Measurements from ENCODE around the gene TRIM15. TPM values are rescaled to one million over a fixed set of nuclear protein-coding genes. Genes with fewer than 3 reads are reported as not detected.

The TRIM15 gene
- total RNA-seq, 1 experiment from 2014 or later = not detected

DNA sequence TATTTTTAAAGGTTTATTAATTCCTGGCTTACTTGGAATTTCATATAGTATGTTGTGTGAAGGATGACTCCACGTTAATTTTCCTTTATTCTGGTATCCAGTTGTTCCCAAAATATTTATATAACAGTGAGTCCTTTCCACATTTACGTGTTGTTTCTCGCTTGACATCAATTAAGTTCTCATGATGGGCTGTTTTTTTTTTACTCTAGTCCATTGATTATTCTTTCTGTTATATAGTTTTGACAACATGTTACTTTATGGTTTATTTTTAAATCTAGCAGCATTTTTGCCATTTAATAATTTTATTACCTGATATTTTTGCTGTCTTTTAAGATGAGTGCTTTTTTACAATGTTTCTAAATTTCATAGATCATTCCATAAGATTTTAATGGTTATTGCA is 20.7 kb upstream of the TRIM15 start:
- in situ Hi-C loops (cut with HindIII; ENCODE audit: low pct_unique_long_range_greater_than_20kb, low sequenced_read_pairs) = no loop called here
- DNase-seq (ENCODE audit: low read depth) = no peak

DNA sequence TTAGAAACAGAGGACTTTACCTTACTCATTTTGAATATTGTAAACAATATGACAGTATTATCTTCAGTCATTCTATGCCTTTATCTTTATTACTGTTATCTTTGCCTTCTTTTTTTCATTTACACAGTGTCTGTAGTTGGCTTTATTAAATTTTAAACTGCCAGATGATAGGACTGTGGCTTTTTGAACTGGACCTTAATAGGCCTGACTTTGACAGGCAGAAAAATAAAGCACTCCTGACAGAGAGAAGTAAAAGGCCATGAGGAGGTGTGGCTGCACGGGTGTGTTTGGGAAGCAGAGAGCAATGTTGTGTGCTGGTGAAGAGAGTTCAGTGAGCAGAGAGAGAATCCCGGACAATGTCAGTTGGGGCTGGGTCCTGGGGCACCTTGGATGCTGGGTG is 19.6 kb upstream of the TRIM15 start:
- in situ Hi-C loops (cut with HindIII; ENCODE audit: low pct_unique_long_range_greater_than_20kb, low sequenced_read_pairs) = no loop called here

DNA sequence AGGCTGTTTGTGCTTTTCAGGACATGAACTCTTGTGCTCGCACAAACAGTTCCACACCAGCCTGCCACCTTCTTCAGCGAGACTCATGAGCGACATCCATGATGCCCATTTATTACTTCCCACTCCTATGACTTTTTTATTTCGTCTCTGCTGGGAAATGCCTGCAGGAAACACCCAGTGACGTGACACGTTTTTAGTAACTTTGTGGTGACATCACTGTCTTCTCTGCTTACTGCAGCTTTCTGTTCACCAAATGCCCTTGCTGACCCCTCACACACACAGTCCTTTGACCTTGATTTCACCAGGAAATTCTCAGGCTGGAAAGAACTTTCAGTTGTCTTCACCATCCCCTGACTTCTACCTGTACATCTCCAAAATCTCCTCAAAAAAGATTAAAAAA is 18.5 kb upstream of the TRIM15 start:
- in situ Hi-C loops (cut with HindIII; ENCODE audit: low pct_unique_long_range_greater_than_20kb, low sequenced_read_pairs) = no loop called here
- DNase-seq (ENCODE audit: low read depth) = no peak

More for the DNA sequence above, 19.6 kb upstream of the TRIM15 start:
- no peak for DNase-seq (ENCODE audit: low read depth)

DNA sequence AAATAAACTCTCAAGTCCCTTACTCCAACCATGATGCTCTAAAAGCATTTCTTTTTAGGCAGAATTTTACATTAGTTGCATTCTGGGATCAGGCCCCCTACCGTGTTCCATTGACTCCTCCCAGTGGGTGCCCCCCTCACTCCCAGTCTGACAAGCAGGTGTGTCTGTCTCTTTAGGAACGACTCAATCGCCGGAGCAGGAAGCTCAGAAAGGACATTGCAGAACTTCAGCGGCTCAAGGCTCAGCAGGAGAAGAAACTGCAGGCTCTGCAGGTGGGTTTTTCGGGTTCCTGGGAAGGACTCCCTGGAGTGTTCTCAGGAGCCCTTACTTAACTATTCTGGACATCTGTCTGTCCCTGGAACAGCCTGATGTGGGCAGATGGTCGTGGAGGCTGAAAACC is 17.5 kb upstream of the TRIM15 start:
- in situ Hi-C loops (cut with HindIII; ENCODE audit: low pct_unique_long_range_greater_than_20kb, low sequenced_read_pairs) = no loop called here

DNA sequence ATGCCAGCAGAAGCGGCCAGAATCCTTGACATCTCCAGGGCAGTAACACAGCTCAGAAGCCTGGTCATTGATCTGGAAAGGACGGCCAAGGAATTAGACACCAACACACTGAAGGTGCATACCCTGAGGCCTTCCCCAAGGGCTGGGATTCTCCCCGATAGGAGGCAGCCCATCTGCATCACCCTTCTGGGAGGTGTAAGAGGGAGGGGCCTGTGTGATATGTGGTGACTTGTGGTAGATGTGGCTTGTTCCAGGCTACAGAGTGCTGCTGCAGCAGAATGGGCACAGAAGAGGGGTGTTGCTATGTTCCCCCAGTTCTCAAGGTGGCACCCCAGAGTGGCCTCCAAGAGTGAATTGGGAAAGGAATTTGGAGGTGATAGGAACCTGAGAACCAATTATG is 16.2 kb upstream of the TRIM15 start:
- DNase-seq (ENCODE audit: low read depth) = no peak
- in situ Hi-C loops (cut with HindIII; ENCODE audit: low pct_unique_long_range_greater_than_20kb, low sequenced_read_pairs) = no loop called here

More for the DNA sequence above, 17.5 kb upstream of the TRIM15 start:
- DNase-seq (ENCODE audit: low read depth) = no peak

DNA sequence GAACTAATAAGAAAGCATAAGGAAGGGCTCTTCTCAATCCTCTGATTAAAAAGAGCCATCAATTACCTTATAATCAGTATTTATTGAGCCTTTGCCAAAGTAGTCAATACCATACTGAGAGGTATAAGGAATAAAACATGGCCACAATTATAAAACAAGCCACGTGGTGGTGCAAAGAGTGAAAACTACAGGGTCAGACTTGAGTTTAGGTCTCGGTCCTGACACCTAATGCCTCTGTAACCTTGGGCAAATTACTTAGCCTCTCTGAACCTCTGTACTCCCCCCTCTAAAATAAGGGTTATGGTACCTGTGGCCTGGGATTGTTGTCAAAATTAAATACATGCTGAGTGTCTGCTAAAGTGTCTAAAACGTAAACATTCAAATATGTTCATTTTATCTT is 14.1 kb upstream of the TRIM15 start:
- in situ Hi-C loops (cut with HindIII; ENCODE audit: low pct_unique_long_range_greater_than_20kb, low sequenced_read_pairs) = no loop called here
- no peak for DNase-seq (ENCODE audit: low read depth)

DNA sequence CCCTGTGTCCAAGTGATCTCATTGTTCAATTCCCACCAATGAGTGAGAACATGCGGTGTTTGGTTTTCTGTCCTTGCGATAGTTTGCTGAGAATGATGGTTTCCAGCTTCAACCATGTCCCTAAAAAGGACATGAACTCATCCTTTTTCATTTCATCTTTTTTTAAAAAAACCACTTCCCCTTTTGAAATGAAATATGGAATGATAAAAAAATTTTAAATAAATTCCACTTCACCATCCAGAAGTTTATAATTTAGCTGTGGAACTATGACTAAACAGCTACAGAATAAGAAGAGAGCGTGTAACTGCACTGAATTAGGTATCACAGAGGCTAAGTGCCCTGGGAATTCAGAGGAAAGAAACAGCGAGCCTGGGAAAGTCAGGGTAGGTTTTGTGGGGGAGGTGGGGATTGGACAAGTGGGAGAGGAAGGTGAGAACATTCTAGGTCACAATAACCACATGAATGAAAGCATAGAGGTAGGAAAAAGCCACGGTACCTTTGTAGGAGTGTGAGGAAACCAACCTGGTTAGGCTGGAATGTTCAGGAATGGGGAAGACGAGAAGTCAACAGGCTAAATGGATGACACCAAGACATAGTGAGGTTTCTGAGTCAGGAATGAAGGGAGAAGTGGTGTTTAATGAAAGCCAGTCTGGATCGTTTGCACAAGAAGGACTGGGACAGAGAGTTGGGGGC is 13.3 kb upstream of the TRIM15 start:
- in situ Hi-C loops (cut with HindIII; ENCODE audit: low pct_unique_long_range_greater_than_20kb, low sequenced_read_pairs) = no loop called here
- DNase-seq (ENCODE audit: low read depth) = no peak

DNA sequence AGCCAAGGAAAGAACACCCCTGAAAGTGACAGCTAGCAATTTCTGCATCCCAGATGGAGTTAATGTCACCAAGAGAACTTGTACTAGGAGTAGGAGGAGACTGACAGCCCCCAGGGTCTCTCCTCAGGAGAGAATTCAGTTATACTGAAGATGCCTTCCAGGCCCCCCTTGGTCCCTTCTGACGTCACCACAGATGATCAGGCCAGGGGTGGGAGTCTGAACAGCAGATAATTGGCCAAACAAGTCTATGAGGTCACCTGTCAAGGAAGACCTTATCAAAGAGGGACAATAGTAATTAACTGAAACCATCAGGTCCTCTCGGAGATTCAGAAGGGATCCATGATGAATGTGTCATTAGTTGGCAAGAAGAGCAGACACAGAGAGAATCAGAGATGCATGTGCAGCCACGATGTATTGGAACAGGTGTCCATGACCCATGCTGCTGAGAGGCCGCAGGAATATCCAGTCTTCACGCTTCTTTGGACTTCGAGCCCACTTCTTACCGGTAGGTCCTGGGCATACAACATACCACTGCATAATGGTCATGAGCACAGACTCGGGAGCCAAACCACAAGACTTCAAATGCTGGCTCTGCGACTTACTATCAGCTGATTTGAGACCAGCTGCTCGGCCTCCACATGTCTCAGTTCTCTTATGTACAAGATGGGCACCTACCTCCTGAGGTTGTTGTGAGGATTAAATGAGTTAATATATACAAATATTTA is 12.5 kb upstream of the TRIM15 start:
- in situ Hi-C loops (cut with HindIII; ENCODE audit: low pct_unique_long_range_greater_than_20kb, low sequenced_read_pairs) = no loop called here
- DNase-seq (ENCODE audit: low read depth) = no peak

DNA sequence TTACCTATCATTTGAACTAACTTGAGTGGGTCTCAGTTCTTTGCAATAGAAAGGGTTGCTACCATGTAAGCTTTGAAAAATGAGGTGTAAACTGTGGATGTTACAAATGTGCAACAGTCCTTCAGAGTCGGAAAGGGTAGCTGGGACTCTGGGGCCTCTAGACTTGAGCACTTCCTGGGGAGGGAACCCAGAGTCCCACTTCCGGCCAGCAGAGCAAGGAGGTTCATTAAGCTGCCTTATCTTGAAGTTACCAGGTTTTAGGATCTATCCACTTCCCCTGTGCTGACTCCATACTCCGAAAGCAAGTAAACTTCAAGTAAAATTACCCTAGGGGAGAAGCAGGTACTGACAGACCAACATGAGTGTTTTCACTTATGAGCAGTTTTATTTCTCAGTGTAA is 11.8 kb upstream of the TRIM15 start:
- in situ Hi-C loops (cut with HindIII; ENCODE audit: low pct_unique_long_range_greater_than_20kb, low sequenced_read_pairs) = no loop called here
- no peak for DNase-seq (ENCODE audit: low read depth)

DNA sequence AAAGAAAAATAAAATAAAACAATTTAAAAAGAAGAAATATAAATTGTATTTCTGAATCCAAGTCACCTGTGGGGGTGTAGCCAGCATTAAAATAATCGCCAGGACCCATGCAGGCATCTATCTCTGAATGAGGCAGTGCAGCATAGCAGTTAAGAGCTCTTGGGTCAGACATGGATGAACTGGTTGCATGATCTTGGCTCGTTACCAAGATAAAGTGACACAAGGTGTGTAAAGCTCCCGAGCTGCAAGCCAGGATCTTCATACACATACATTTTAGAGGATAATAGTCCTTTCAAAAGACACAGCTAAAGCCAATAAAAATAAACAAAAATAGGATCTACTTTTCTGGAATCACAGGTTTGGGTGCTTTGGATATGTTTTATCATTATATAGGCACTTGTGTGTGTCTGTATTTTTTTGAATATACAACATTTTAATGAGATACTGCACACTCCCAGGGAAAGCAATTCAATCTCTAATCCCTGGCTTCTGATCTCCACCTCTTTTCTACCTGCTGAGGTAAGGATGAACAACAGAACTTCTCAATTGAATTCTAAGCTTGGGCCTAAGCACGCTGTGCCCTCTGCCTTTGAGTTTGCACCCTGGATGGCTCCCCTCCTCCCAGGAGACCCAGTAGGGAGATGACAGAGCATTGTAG is 11.2 kb upstream of the TRIM15 start:
- in situ Hi-C loops (cut with HindIII; ENCODE audit: low pct_unique_long_range_greater_than_20kb, low sequenced_read_pairs) = no loop called here
- no peak for DNase-seq (ENCODE audit: low read depth)

DNA sequence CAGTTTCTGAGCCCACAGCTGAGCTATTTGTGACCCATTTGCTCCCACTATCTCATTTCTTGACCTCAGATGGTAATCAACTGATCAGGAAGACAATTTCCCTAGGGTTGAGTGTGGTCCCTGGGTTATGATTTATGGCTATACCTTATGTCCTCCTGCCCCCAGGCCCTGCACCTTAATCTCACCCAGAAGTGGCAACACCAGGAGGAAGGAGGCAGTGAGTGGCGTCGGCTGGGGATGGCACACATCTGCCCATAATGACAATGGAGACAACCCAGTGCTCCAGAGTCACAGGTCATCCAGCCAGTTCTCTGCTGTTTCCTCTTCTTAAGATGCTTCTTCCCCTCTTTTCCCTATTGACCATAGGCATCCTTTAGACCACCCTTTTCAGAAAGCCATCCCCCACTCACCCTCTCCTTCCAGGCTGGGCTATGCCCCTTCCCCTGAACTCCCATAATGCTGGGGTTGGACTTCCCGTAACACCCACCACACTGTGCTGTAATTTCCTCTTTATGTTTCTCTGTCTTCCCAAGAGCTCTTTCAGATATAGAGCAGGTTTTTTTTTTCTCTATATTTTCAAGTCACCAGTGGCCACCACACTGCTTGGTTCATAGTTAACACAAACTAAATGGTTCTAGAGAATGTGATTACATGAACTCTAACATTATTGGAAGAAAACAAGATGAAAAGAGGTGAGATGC is 10.3 kb upstream of the TRIM15 start:
- DNase-seq (ENCODE audit: low read depth) = no peak
- in situ Hi-C loops (cut with HindIII; ENCODE audit: low pct_unique_long_range_greater_than_20kb, low sequenced_read_pairs) = no loop called here

DNA sequence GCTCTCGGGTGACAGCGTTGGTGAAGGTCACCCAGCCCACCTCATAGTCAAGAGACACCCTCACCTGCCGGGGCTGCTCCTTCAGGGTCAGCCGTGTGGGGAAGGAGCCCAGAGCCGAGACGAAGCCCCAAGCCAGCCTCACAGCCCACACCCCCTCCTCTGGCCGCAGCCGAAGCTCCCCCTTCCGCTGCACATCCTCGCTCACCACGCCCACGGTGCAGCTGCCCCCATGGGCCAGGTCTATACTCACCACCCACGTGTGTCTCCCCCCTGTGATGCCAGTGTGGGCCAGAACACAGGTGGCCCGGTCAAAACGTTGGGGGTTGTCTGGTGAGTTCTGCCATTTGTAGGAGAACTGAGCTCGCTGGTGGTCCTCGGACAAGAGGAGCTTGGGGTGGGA is 9.3 kb upstream of the TRIM15 start:
- in situ Hi-C loops (cut with HindIII; ENCODE audit: low pct_unique_long_range_greater_than_20kb, low sequenced_read_pairs) = no loop called here
- no peak for DNase-seq (ENCODE audit: low read depth)

DNA sequence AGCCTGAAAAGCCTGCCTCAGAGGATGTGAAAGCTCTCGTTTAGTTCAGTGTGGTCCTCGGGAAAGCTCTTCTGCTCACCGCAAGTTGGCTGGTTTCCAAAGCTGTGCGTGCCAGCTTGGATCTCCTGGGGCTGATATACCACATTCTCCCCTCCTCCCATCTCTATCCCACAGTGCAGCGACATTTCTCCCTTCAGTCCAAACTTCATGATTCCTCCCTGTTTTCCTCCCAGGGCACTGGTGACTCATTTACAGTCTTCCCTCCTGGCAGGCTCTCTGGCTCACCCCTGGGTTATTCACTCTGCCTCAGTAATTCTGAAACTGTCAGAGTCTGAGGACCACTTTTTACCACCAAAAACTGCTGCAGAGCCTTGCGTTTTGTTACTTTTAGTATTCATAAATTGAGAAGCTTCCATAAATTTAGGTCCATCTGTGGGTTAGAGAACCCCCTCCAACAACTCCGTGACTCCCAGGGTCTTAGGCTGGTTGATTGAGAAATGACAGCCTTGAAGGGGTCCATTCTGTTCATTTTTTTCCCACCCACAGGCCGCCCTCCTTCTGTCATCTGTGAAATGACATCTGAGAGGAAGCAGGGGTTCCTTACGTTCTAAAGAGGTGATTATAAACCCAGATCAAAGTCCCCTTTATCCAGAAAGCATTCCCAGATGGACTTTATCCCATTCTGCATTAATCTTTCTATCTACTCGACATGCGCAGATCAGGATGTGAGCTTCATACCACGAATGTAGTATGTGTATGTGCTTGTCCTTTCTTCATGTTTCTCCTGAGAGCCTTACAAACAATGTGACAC is 8.4 kb upstream of the TRIM15 start:
- peak; percentile 76 for DNase-seq (ENCODE audit: low read depth)
- in situ Hi-C loops (cut with HindIII; ENCODE audit: low pct_unique_long_range_greater_than_20kb, low sequenced_read_pairs) = no loop called here

DNA sequence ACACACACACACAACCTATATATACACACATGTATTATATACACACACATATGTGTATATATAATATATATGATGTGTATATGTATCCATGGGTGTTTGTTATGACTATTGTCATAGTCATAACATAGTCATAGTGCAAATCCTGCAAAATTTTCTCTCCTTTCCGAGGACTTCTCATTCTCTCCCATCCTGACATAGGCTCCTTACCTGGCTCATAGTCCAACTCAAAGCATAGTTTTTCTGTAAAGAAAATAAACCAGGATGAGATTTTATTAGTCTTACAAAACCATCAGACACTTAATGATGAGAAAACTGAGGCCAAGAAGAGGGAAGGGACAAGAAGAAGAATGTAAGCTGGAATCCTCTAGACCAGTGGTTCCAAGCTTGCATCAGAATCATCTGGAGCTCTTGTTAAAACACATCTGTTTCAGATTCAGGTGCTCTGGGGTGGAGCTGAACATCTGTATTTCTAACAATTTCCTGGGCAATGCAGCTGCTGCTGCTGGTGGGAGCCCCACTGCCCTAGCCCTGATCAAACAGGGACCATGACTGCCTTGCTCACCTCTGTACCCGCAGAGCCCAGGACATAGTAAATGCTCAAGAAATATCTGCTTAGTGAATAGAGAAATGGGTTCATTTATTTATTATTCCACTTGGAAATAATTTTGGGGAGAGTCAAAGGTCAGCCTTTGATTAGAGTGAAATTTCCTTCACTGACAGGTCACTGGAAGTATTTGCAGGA is 7.7 kb upstream of the TRIM15 start:
- DNase-seq (ENCODE audit: low read depth) = no peak
- in situ Hi-C loops (cut with HindIII; ENCODE audit: low pct_unique_long_range_greater_than_20kb, low sequenced_read_pairs) = no loop called here

DNA sequence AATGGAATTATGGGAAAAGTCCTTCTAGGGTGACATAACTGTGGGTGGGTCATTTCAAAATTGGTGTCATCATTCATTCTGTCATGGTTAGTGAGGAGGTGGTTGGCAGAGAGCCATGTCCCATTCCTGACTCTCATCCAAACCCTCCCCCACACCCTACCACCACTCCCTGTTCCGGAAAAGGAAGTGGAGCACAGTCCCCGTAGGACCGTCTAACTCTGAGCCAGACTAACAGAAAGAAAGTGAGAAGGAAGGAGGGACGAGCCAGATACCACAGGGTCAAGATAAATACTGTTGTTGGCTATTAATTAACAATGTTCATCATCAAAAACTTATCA is 7.1 kb upstream of the TRIM15 start:
- DNase-seq (ENCODE audit: low read depth) = peak; percentile 82
- in situ Hi-C loops (cut with HindIII; ENCODE audit: low pct_unique_long_range_greater_than_20kb, low sequenced_read_pairs) = no loop called here

DNA sequence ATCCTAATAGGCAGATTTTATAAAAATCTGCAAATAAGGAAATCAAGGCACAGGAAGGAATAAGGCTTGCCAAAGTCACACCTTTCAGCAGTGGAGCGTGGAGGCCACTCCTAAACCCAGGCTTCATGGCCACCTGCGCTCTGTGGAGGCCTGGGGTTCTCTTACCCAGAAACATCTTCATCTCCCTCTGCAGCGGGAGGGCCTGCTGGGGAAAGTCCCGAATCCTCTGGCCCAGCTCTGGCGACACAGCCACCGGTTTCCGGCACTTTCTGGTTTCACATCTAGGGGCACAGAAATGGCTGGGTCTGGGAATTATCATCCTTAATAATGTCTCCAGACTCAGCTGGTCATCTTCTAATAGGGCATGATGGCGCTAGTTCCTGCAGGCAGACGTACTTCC is 6.6 kb upstream of the TRIM15 start:
- in situ Hi-C loops (cut with HindIII; ENCODE audit: low pct_unique_long_range_greater_than_20kb, low sequenced_read_pairs) = no loop called here
- no peak for DNase-seq (ENCODE audit: low read depth)

DNA sequence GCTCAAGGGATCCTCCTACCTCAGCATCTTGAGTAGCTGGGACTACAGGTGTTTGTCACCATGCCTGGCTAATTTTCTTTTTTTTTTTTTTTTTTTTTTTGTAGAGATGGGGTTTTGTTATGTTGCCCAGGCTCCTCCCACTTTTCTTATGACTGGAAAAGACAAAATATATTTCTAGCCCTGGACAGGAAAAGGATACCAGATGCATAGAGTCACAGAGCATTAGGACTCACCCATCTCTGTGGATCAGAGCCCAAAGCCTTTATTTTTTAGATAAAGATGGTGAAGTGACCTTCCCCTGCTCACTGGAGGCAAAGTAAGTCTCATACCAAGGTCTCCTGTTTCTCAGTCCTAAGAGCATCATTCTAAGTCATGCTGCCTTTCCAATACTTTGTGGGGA is 5.8 kb upstream of the TRIM15 start:
- in situ Hi-C loops (cut with HindIII; ENCODE audit: low pct_unique_long_range_greater_than_20kb, low sequenced_read_pairs) = no loop called here
- DNase-seq (ENCODE audit: low read depth) = no peak

DNA sequence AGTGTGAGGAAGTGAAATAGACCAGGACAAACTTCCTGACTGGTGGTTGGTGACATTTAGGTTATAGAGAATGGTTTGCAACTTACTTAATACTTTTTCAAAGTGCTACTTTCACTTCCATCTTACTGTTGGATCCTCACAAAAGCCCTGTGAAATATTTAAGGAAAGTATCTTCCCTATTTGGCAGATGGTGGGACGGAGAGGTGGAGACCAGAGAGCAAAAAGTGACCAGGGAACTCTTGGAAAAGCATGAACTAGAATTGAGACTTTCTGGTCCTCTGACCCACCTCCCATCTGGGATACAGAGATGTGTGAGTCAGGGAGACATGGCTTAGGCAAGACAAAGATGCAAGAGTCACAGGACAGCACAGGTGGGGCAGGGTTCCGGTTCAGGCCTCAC is 5.3 kb upstream of the TRIM15 start:
- in situ Hi-C loops (cut with HindIII; ENCODE audit: low pct_unique_long_range_greater_than_20kb, low sequenced_read_pairs) = no loop called here
- no peak for DNase-seq (ENCODE audit: low read depth)

All from Caki2 (cell line).